Activated CD8-positive, alpha-beta memory T cell treated with anti-CD3 and anti-CD28 coated beads, Interleukin-2, amount 50 U/mL, for 1 hour (primary cell): ENCODE data around the gene ZBTB5.
"Not testable (repeated sequence)": the region's sequence is repeated elsewhere in the genome, so short reads cannot be mapped to it uniquely, and the experiment has no call there.

Experiments used
- DNase-seq: peaks from one replicate; pipeline ENCODE4 v3.0.0-alpha.2; 2020; ENCODE audit errors: extremely low read depth

The ZBTB5 gene

GRCh38 chr9:37449862-37450632 lies 15.2 kb downstream of the ZBTB5 start:
- no peak for DNase-seq

- DNase-seq: no peak
Observed at GRCh38 chr9:37447111-37447510, 18.1 kb downstream of the ZBTB5 start.

DNA sequence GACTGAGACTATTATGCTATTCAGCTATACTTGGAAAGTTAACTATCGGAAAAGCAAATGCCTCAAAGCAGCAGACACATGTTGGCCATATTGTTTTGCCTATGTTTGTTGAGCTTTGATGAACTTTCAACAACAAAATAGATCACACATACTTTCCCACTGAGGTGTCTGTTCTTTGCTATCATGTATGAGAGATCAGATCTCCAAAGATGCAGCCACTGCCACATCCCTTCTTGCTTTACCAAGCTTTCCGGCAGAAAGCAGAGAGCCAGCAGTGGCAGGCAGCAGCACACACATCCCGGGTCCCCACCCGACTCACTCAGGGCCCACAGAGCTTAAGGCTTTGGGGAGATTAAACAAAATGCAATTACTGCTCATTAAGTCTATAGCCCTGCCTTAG lies 18.8 kb downstream of the ZBTB5 start:
- no peak for DNase-seq

- DNase-seq: no peak
Observed at GRCh38 chr9:37445832-37446231, 19.4 kb downstream of the ZBTB5 start.

- DNase-seq: no peak
Observed at GRCh38 chr9:37444890-37445289, 20.4 kb downstream of the ZBTB5 start.

DNA sequence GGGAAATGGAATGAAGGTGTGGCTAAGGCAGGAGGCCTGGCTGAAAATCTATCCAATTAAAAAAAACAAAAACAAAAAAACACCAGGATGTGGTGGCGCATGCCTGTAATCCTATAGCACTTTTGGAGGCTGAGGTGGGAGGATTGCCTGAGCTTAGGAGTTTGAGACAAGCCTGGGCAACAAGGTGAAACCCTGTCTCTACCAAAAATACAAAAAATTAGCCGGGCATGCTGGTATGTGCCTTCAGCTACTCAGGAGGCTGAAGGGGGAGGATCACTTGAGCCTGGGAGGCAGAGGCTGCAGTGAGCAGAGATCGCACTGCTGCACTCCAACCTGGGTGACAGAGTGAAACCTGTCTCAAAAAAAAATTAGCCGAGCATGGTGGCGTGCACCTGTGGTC lies 21.7 kb downstream of the ZBTB5 start:
- no peak for DNase-seq

DNA sequence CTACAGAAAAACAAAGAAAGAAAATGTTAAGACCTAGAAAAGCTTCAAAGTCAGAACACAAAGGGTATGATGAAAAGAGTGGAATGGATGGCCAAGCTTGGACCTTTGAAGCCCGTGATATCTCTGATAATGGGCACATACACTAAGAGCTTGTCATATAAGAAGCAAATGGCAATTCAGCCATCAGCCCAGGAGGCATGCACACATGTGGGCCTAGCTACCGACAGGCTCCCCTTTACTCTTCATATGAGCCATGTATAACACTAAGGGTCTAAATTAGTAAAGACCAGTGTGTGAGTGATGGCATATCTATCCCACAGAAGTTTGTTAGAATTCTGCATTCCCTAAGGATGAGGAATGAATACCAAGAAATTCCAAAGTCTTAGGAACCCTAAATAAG lies 22.7 kb downstream of the ZBTB5 start:
- no peak for DNase-seq

GRCh38 chr9:37441776-37442370 lies 23.4 kb downstream of the ZBTB5 start:
- no peak for DNase-seq

- no peak for DNase-seq
Observed at GRCh38 chr9:37438359-37438758, 26.9 kb downstream of the ZBTB5 start.

DNA sequence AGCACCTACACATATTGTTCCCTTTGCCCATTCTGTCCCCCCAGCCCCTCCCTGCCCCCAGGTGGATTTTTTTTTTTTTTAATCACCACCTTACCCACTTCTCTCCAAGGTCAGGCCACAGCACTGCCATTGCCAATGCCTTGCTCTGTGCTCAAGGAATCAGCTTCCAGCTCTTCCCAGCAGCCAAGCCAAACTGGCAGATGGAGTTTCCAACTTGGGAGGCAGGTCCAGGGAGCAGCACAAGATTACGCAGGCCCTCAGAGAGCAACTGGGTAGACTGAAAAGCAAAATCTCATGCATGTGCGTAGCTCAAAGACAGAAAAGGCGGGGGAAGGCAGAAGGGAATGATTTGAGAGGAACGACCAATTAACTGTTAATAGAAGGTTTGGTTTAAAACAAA lies 27.6 kb downstream of the ZBTB5 start:
- no peak for DNase-seq

DNA sequence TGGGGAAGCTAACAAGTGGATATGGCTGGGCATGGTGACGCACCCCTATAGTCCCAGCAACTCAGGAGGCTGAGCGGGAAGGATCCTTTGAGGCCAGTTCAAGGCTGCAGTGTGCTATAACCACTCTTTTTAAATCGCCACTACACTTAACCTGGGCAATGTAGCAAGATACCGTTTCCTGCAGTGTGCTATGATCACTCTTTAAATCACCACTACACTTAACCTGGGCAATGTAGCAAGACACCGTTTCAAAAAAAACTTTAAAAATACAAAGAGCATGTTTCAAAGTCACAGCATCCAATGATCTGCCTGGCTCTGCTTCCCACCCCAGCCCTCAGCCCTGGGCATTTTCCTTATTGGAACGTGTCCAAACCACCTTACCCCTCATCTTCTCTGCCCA lies 28.2 kb downstream of the ZBTB5 start:
- no peak for DNase-seq

DNA sequence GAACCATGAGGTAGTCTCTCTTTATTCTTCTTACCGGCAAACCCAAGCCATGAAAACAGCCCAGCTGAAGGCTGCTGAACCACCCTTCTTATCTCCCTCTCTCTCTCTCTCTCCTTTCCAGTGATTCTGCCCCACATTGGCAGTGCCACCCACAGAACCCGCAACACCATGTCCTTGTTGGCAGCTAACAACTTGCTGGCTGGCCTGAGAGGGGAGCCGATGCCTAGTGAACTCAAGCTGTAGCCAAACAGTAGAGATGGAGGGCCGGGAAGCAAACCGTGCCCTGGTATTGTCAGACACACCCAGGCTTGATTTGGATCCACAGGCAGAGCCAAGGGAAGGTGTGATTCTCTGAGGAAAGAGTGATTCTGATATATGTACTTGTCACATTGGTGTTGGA lies 28.7 kb downstream of the ZBTB5 start:
- DNase-seq: no peak

- DNase-seq: no peak
Observed at GRCh38 chr9:37433867-37434371, 31.3 kb downstream of the ZBTB5 start.

DNA sequence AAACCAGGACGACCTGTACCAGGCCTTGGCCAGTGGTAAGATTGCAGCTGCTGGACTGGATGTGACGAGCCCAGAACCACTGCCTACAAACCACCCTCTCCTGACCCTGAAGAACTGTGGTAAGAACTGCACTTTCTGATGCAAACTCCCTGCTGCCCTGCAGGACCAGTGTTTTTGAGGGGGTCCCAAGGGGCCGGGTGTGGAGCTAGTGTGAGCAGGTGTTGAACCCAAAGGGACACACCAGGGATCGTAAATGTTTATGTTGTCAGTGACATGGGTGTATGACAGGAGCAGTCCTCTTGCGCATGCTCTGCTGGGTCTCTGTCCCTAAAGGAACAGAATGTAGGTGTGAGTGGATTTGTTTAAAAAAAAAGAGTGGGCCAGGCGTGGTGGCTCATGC lies 33.2 kb downstream of the ZBTB5 start:
- no peak for DNase-seq

- DNase-seq: no peak
Observed at GRCh38 chr9:37430841-37431597, 34.2 kb downstream of the ZBTB5 start.

DNA sequence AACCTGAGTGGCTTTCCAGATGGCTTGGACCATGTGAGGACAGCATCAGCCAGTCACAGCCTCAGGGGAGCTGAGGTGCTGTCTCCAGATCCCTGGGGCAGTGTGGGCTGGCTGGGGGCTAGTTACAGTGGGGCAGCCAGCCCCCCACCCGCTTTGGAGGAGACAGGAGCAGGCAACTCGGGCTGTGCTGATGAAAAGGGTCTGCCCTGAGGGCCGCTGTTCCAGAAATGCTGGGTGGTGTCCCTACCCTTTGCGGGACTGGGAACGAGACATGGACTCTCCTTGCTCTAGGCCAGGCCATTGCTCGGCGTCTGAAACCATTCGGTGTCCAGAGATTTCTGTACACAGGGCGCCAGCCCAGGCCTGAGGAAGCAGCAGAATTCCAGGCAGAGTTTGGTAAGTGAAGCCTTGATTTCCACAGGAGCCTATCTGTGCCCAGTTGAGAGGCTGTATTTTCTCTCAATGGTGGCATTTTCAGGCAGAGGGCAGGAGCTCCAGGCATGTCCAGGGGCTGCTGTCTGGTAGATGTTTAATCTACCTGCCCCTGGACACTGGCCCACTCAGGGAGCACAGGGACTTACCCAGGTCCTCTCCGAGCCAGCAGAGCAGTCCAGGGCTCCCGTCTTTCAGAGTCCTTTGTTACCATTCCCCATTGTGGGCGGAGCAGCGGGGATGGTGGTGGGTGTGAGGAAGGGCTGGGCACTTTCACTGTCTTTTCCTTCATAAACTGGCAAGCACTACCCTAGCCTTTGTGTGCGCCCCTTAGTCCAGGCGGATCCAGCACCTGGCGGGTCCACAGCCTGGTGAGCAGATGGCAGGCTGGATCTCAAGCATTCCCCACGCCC lies 35.6 kb downstream of the ZBTB5 start:
- DNase-seq: no peak

DNA sequence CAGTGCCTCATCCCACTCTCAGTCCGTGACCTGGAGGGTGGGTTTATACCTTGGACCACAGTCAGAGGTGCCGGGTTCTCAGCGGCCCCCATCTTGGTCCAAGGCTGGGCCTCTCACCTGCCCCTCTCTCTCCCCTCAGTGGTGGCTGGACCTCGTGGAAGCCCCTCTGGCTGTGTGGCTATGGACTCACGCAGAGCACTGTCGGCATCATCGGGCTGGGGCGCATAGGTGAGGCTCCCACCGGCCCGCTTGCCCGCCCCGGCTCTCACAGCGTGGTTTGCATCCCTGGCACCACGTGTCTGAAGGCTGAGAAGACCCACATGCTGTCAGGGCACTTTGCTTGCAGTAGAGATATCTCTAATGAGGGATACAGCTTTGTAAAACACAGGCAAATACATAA lies 36.9 kb downstream of the ZBTB5 start:
- DNase-seq: no peak

GRCh38 chr9:37426846-37427245 lies 38.4 kb downstream of the ZBTB5 start:
- DNase-seq: no peak

- not testable (repeated sequence) for DNase-seq
Observed at GRCh38 chr9:37426431-37426830, 38.8 kb downstream of the ZBTB5 start.

DNA sequence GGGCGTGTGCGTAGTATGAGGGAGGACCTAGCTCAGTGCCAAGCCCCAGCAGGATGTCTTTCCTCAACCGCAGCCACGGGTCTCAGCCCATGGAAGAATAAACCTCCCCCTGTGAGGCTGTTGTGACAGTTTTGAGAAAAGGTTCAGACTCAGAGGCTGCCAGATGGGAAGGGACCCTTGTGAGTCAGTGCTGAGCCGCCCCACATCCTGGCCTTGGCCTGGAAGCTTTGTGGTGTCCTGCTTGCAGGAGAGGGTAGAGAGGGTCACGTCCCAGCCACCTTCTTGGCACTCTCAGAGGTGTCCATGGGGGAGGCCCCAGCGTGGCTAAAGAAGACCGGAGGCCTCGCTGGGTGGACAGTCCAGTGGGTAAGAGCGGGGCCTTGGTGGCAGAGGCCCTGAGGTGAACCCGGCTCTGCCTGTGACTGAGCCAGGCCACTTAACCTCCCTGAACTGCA lies 39.9 kb downstream of the ZBTB5 start:
- no peak for DNase-seq

DNA sequence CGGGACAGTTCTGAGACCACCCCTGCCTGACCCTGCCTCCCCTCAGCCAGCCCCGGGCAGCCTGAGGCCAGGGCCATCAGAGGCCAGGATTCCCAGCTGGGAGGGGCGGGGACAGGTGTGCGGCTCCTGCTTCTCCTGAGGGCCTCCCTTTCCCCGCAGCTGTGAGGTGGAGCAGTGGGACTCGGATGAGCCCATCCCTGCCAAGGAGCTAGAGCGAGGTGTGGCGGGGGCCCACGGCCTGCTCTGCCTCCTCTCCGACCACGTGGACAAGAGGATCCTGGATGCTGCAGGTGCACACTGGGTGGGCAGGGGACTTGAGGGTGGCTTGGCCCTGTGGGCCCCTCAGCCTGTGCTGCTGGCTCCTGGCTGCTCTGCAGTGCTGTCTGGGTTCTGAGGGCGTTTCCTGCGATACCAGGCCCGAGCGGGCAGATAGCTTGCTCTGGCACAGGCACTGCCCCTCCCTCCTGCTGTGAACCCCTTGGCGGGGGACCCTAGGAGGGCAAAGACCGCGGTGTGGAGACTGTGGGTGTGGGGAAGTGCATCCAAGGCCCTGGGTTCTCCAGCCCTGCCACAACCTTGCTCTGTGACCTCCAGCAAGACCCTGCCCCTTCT lies 40.5 kb downstream of the ZBTB5 start:
- DNase-seq: no peak
